SK-N-SH (cell line): ENCODE results near the gene ROR2. TPM values are rescaled to one million over a fixed set of nuclear protein-coding genes. Genes with fewer than 3 reads are reported as not detected.

ENCODE experiments used
- CTCF ChIA-PET: fragments of 300-600, 350-600 bp; formaldehyde crosslinking; extraction: SDS; loops from one replicate; lab custom pipeline; 2021; lab: Yijun Ruan, JAX
- POLR2A ChIA-PET: fragments of 350-600 bp; sonication (Branson Sonifier 250); formaldehyde crosslinking; extraction: SDS; loops from one replicate; lab custom pipeline; 2020; ENCODE audit warnings: antibody characterized with exemption, inconsistent platforms; lab: Yijun Ruan, JAX
- DNase-seq: peaks from one replicate; pipeline ENCODE4 v3.0.0; 2012
- H2AFZ ChIP-seq: fragments of 200-600 bp; sonication (generic); 2 replicates; pipeline ENCODE4 v1.8.1; 2016; ENCODE audit warnings: antibody characterized with exemption, mild to moderate bottlenecking, low read depth
- H3F3A ChIP-seq: fragments of 200-600 bp; sonication (generic); replicated peaks from 2 replicates; pipeline ENCODE3; 2016; ENCODE audit warnings: antibody characterized with exemption, mild to moderate bottlenecking; ENCODE audit not compliant: insufficient read depth
- H3K27ac ChIP-seq, 2 experiments: fragments of 200-500 bp in 1 of 2; fragments of 200-600 bp in 1 of 2; sonication (Bioruptor generic) in 1 of 2; sonication (generic), shearing (Covaris generic) in 1 of 2; 2 replicates each; pipeline versions ENCODE4 v1.5.1 to v1.6.1; 2014 to 2016; ENCODE audit warnings: low read depth in 2 of 2, inconsistent platforms in 1 of 2, low read length in 1 of 2, mild to moderate bottlenecking in 1 of 2, mixed read lengths in 1 of 2
- H3K27me3 ChIP-seq: fragments of 200-600 bp; sonication (generic), shearing (Covaris generic); 2 replicates; pipeline ENCODE4 v1.6.1; 2016; ENCODE audit warnings: mixed run types; ENCODE audit not compliant: insufficient read depth
- H3K36me3 ChIP-seq, 2 experiments: fragments of 200-500 bp in 1 of 2; fragments of 200-600 bp in 1 of 2; sonication (Bioruptor generic) in 1 of 2; sonication (generic) in 1 of 2; replicated peaks in 1 of 2; 2 replicates each; pipeline versions ENCODE3 to v1.5.1; 2014 to 2016; ENCODE audit warnings: low read length in 1 of 2, mild to moderate bottlenecking in 1 of 2; ENCODE audit not compliant: insufficient read depth in 2 of 2, control insufficient read depth in 1 of 2
- H3K4me1 ChIP-seq, 2 experiments: fragments of 200-500 bp in 1 of 2; fragments of 200-600 bp in 1 of 2; sonication (Bioruptor generic) in 1 of 2; sonication (generic), shearing (Covaris generic) in 1 of 2; 2 replicates each; pipeline versions ENCODE4 v1.5.1 to v1.6.1; 2014 to 2016; ENCODE audit warnings: low read depth in 1 of 2, low read length in 1 of 2, mixed run types in 1 of 2; ENCODE audit not compliant: insufficient read depth in 2 of 2, control insufficient read depth in 1 of 2
- H3K4me2 ChIP-seq: fragments of 200-600 bp; sonication (generic), shearing (Covaris generic); 2 replicates; pipeline ENCODE4 v1.6.1; 2017; ENCODE audit warnings: mixed run types
- H3K4me3 ChIP-seq, 2 experiments: fragments of 200-500 bp in 1 of 2; fragments of 200-600 bp in 1 of 2; sonication (Bioruptor generic) in 1 of 2; sonication (generic), shearing (Covaris generic) in 1 of 2; 2 replicates each; pipeline versions ENCODE4 v1.5.1 to v1.8.1; 2014 to 2016; ENCODE audit warnings: low read depth in 2 of 2, inconsistent platforms in 1 of 2, low read length in 1 of 2, mild to moderate bottlenecking in 1 of 2, mixed read lengths in 1 of 2, moderate library complexity in 1 of 2
- H3K79me2 ChIP-seq: fragments of 200-600 bp; sonication (generic); 2 replicates; pipeline ENCODE4 v1.8.1; 2017; ENCODE audit warnings: mild to moderate bottlenecking; ENCODE audit not compliant: insufficient read depth
- H3K9ac ChIP-seq: fragments of 200-600 bp; sonication (generic); 2 replicates; pipeline ENCODE4 v1.6.1; 2017; ENCODE audit warnings: mixed run types
- H3K9me2 ChIP-seq: fragments of 200-600 bp; sonication (generic); 2 replicates; pipeline ENCODE4 v1.6.1; 2017; ENCODE audit warnings: mixed run types
- H3K9me3 ChIP-seq: fragments of 200-600 bp; sonication (generic); 2 replicates; pipeline ENCODE4 v1.6.1; 2017; ENCODE audit warnings: mixed run types, mild to moderate bottlenecking, moderate library complexity
- H4K20me1 ChIP-seq: fragments of 200-600 bp; sonication (generic); 2 replicates; pipeline ENCODE4 v1.6.1; 2017; ENCODE audit warnings: mild to moderate bottlenecking, mixed run types; ENCODE audit not compliant: insufficient read depth
- FOXJ3 ChIP-seq: sonication (generic); formaldehyde crosslinking; IDR thresholded peaks from 2 replicates; pipeline ENCODE4 v1.5.1; 2020; ENCODE audit warnings: mild to moderate bottlenecking, missing genetic modification reagents
- JUND ChIP-seq: IDR thresholded peaks from 2 replicates; pipeline ENCODE4 v1.4.0; 2012
- MXI1 ChIP-seq: IDR thresholded peaks from 2 replicates; pipeline ENCODE4 v1.6.1; 2012; ENCODE audit warnings: mild to moderate bottlenecking, low read depth, low read length, improper control_type of control experiment
- NRF1 ChIP-seq: IDR thresholded peaks from 2 replicates; pipeline ENCODE4 v1.6.1; 2012; ENCODE audit warnings: low read depth, mild to moderate bottlenecking, low read length
- POLR2AphosphoS5 ChIP-seq: IDR thresholded peaks from 2 replicates; pipeline ENCODE4 v1.6.1; 2012; ENCODE audit warnings: low read depth, low read length
- RAD21 ChIP-seq: IDR thresholded peaks from 2 replicates; pipeline ENCODE4 v1.6.1; 2012; ENCODE audit warnings: mild to moderate bottlenecking, low read length
- RCOR1 ChIP-seq: fragments of 150-350 bp; IDR thresholded peaks from 2 replicates; pipeline ENCODE4 v1.6.1; 2017; ENCODE audit warnings: antibody characterized with exemption, low read length
- RFX5 ChIP-seq: IDR thresholded peaks from 2 replicates; pipeline ENCODE4 v1.6.1; 2012; ENCODE audit warnings: mild to moderate bottlenecking, improper control_type of control experiment, low read length
- SIN3A ChIP-seq: IDR thresholded peaks from 2 replicates; pipeline ENCODE4 v1.6.1; 2012; ENCODE audit warnings: low read depth, mild to moderate bottlenecking, low read length, moderate library complexity, borderline replicate concordance
- SMC3 ChIP-seq: IDR thresholded peaks from 2 replicates; pipeline ENCODE4 v1.6.1; 2012; ENCODE audit warnings: low read depth, low read length, improper control_type of control experiment
- TAF1 ChIP-seq: IDR thresholded peaks from 2 replicates; pipeline ENCODE4 v1.6.1; 2012; ENCODE audit warnings: low read depth, mild to moderate bottlenecking, low read length, moderate library complexity, borderline replicate concordance
- TCF12 ChIP-seq: IDR thresholded peaks from 2 replicates; pipeline ENCODE4 v1.4.0; 2012
- USF2 ChIP-seq: fragments of 150-350 bp; IDR thresholded peaks from 2 replicates; pipeline ENCODE4 v1.6.1; 2017; ENCODE audit warnings: antibody characterized with exemption, low read length, low read depth, borderline replicate concordance
- YY1 ChIP-seq: IDR thresholded peaks from 2 replicates; pipeline ENCODE4 v1.4.0; 2012; ENCODE audit warnings: low read depth, mild to moderate bottlenecking
- ZBTB33 ChIP-seq: IDR thresholded peaks from 2 replicates; pipeline ENCODE4 v1.4.0; 2012; ENCODE audit warnings: low read depth, borderline replicate concordance
- WGBS: methylation state at CpG from one replicate; pipeline ENCODE4 v1.1.6; 2017; ENCODE audit warnings: low lambda C conversion rate; 5-methylcytosine and 5-hydroxymethylcytosine counted together
- polyA plus RNA-seq, 3 experiments: library from polyadenylated mRNA; depleted of rRNA; stranded (reverse); fragments of >200 nt; gene quantifications; 2 replicates each; pipeline ENCODE4 v1.2.3, GENCODE V29; 2012
- TF ChIP-seq, protein P1 (sequence below): IDR thresholded peaks from 2 replicates; pipeline ENCODE4 v1.4.0; 2012; ENCODE audit warnings: low read depth, borderline replicate concordance
- TF ChIP-seq, protein P2 (sequence below): fragments of 150-350 bp; IDR thresholded peaks from 2 replicates; pipeline ENCODE4 v1.6.1; 2016; ENCODE audit warnings: mild to moderate bottlenecking, low read depth, low read length
- TF ChIP-seq, protein P3 (sequence below): IDR thresholded peaks from 2 replicates; pipeline ENCODE4 v1.4.0; 2012; ENCODE audit warnings: low read depth

ROR2 gene
- polyA plus RNA-seq, 1 of the 3 experiments (the other 2 are of a cell fraction) = 0.43 TPM

DNA sequence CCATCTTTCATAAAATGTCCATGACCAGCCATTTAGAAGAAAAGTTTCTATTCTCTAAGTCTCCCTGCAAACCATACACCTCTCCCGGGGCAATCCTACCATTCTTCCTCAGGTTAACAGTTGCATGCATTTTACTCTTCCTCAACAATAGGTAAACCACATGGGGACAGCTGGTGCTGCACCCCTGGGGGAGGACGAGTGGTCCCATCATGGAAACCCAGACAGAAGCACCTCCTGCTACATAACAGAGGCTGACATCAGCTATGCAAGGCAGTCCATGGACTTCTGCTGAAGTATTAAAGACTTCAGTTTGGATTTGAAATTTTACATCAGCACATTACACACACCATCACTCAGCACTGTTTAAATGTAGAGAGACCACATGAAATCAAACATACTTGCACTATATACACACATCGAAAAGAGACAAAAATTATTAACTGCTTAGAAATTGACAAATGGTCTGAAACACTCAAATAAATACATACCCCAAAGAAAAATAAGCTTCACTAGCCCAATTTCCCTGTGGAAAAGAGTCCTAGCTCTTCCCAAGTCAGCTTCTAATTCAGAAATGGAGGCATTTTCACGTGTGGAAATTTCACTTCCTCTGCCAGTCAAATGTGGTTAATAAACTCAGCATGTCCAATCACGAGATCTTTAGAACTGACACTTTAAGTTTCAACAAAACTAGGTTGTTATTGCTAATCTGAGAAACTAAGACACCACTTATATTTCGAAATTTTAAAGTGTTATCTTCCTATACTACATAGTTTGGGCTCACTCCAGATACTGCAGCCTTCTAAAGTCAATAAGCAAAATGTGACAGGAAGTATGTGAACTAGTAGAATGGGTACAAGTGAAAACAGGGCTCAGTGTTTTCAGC, 173.4 kb downstream of the ROR2 start:
- Histone ChIP-seq H2AFZ (no peak overlapping the region), H3K27ac (no peak overlapping the region), H3K9me2 (no peaks in the 10 kb centered on the region), H3K27me3 (peaks cover 37% of the 10 kb centered on the region; the same call in 1 of the 2 replicates), H3K4me2 (no peak overlapping the region), H3K36me3 (no peaks in the 10 kb centered on the region)
- no peak for DNase-seq
- WGBS = 22% methylated on average over 6 of the region's 6 CpGs
- TF ChIP-seq, protein P1, sequence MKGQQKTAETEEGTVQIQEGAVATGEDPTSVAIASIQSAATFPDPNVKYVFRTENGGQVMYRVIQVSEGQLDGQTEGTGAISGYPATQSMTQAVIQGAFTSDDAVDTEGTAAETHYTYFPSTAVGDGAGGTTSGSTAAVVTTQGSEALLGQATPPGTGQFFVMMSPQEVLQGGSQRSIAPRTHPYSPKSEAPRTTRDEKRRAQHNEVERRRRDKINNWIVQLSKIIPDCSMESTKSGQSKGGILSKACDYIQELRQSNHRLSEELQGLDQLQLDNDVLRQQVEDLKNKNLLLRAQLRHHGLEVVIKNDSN = no peak
- TF ChIP-seq, protein P2, sequence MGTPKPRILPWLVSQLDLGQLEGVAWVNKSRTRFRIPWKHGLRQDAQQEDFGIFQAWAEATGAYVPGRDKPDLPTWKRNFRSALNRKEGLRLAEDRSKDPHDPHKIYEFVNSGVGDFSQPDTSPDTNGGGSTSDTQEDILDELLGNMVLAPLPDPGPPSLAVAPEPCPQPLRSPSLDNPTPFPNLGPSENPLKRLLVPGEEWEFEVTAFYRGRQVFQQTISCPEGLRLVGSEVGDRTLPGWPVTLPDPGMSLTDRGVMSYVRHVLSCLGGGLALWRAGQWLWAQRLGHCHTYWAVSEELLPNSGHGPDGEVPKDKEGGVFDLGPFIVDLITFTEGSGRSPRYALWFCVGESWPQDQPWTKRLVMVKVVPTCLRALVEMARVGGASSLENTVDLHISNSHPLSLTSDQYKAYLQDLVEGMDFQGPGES = no peak
- TF ChIP-seq JUND (no peak), USF2 (no peak), SMC3 (no peak), NRF1 (no peak), POLR2AphosphoS5 (no peak), YY1 (no peak), TAF1 (no peak), FOXJ3 (CRISPR knock-in tag) (no peak), RAD21 (no peak), TCF12 (no peak), RCOR1 (no peak), RFX5 (no peak), SIN3A (no peak), ZBTB33 (no peak), MXI1 (no peak)
- TF ChIP-seq, protein P3, sequence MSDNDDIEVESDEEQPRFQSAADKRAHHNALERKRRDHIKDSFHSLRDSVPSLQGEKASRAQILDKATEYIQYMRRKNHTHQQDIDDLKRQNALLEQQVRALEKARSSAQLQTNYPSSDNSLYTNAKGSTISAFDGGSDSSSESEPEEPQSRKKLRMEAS = no peak
- TF ChIP-seq, all 33 proteins: peak for 0
- Histone ChIP-seq H4K20me1 (no peaks in the 10 kb centered on the region), H3K79me2 (no peaks in the 10 kb centered on the region), H3K9me3 (no peaks in the 10 kb centered on the region), H3K9ac (no peak overlapping the region), H3K4me3 (no peak overlapping the region), H3K4me1 (peaks cover 0 to 37% of the 10 kb centered on the region in 2 experiments; a peak in 1 of 4 replicates), H3F3A (no peaks in the 10 kb centered on the region)
- ChIA-PET CTCF (interaction anchor here (0.6 to 30.4 kb wide), 23 partner anchors 10 to 279 kb away, joined by 3 to 495 read pairs (median 4); partner anchors contain the start of gene ROR2), POLR2A (no interaction called here)
